ENCODE data around the gene OR5AK2. TPM values are rescaled to one million over a fixed set of nuclear protein-coding genes. Genes with fewer than 3 reads are reported as not detected.

OR5AK2 gene
- total RNA-seq, 1 donor from 2014 or later: not detected

GRCh38 chr11:57001674-57002401 is 13.1 kb downstream of the OR5AK2 start:
- TF ChIP-seq POLR2A (IDR thresholded peaks at IDR 0.05) (no peak), POLR2AphosphoS5 (IDR thresholded peaks at IDR 0.05; ENCODE audit: insufficient read depth in 1 of 2, low read depth in 1 of 2) (no peak), CTCF (IDR thresholded peaks at IDR 0.05) (no peak)
- intact Hi-C loops (cut with DNase I): no loop called here
- H3K9me3 ChIP-seq: no peaks in the 10 kb centered on the region
- no peaks in the 10 kb centered on the region for H3K36me3 ChIP-seq
- no peak for DNase-seq (ENCODE audit: extremely low spot score in 2 of 2)
- H3K27ac ChIP-seq: no peak overlapping the region
- no peaks in the 10 kb centered on the region for H3K27me3 ChIP-seq
- H3K4me3 ChIP-seq: no peak overlapping the region
- H3K4me1 ChIP-seq: no peaks in the 10 kb centered on the region

GRCh38 chr11:57008373-57008772 is 19.7 kb downstream of the OR5AK2 start:
- no peak for TF ChIP-seq CTCF (IDR thresholded peaks at IDR 0.05)
- no peak for TF ChIP-seq POLR2A (IDR thresholded peaks at IDR 0.05)
- no peak for TF ChIP-seq POLR2AphosphoS5 (IDR thresholded peaks at IDR 0.05; ENCODE audit: insufficient read depth in 1 of 2, low read depth in 1 of 2)
- no peaks in the 10 kb centered on the region for H3K4me1 ChIP-seq
- DNase-seq (ENCODE audit: extremely low spot score in 2 of 2): no peak
- no peaks in the 10 kb centered on the region for H3K9me3 ChIP-seq
- H3K27ac ChIP-seq: no peak overlapping the region
- H3K36me3 ChIP-seq: no peaks in the 10 kb centered on the region
- no peak overlapping the region for H3K4me3 ChIP-seq
- intact Hi-C loops (cut with DNase I): no loop called here
- no peaks in the 10 kb centered on the region for H3K27me3 ChIP-seq

GRCh38 chr11:57015679-57016078 is 27.0 kb downstream of the OR5AK2 start:
- Histone ChIP-seq H3K9me3 (no peaks in the 10 kb centered on the region), H3K27ac (no peak overlapping the region), H3K36me3 (no peaks in the 10 kb centered on the region), H3K4me3 (no peak overlapping the region), H3K4me1 (no peaks in the 10 kb centered on the region), H3K27me3 (no peaks in the 10 kb centered on the region)
- intact Hi-C loops (cut with DNase I): no loop called here
- TF ChIP-seq POLR2AphosphoS5 (IDR thresholded peaks at IDR 0.05; ENCODE audit: insufficient read depth in 1 of 2, low read depth in 1 of 2): no peak
- DNase-seq (ENCODE audit: extremely low spot score in 2 of 2): no peak

GRCh38 chr11:57031556-57031955 is 42.8 kb downstream of the OR5AK2 start:
- Histone ChIP-seq H3K4me1 (no peaks in the 10 kb centered on the region), H3K36me3 (no peaks in the 10 kb centered on the region), H3K9me3 (no peaks in the 10 kb centered on the region), H3K27ac (no peak overlapping the region), H3K27me3 (no peaks in the 10 kb centered on the region), H3K4me3 (no peak overlapping the region)
- no peak for DNase-seq (ENCODE audit: extremely low spot score in 2 of 2)
- TF ChIP-seq POLR2AphosphoS5 (IDR thresholded peaks at IDR 0.05; ENCODE audit: insufficient read depth in 1 of 2, low read depth in 1 of 2) (no peak), POLR2A (IDR thresholded peaks at IDR 0.05) (no peak), CTCF (IDR thresholded peaks at IDR 0.05) (no peak)
- intact Hi-C loops (cut with DNase I): no loop called here

Other genes starting within 250 kb of the OR5AK2 start
- gene OR9G4, start 240.2 kb upstream of the OR5AK2 start, total RNA-seq: not detected
- gene LRRC55, start 193.0 kb downstream of the OR5AK2 start, total RNA-seq: 0.74 TPM
- 2.9 TPM for gene APLNR, start 248.3 kb downstream of the OR5AK2 start, total RNA-seq

Measured in vagina (tissue), 2 donors.